HTERT RPE-1 (cell line): ENCODE measurements around the gene SIPA1L3.
"Not testable (repeated sequence)": the region's sequence is repeated elsewhere in the genome, so short reads cannot be mapped to it uniquely, and the experiment has no call there.

Experiments
- in situ Hi-C: fragments of 300-500 bp; cut with MboI; formaldehyde crosslinking; loops from 4 replicates; pipeline ENCODE4 v1.14.3; 2020; ENCODE audit warnings: low sequenced_read_pairs

Gene SIPA1L3, protein sequence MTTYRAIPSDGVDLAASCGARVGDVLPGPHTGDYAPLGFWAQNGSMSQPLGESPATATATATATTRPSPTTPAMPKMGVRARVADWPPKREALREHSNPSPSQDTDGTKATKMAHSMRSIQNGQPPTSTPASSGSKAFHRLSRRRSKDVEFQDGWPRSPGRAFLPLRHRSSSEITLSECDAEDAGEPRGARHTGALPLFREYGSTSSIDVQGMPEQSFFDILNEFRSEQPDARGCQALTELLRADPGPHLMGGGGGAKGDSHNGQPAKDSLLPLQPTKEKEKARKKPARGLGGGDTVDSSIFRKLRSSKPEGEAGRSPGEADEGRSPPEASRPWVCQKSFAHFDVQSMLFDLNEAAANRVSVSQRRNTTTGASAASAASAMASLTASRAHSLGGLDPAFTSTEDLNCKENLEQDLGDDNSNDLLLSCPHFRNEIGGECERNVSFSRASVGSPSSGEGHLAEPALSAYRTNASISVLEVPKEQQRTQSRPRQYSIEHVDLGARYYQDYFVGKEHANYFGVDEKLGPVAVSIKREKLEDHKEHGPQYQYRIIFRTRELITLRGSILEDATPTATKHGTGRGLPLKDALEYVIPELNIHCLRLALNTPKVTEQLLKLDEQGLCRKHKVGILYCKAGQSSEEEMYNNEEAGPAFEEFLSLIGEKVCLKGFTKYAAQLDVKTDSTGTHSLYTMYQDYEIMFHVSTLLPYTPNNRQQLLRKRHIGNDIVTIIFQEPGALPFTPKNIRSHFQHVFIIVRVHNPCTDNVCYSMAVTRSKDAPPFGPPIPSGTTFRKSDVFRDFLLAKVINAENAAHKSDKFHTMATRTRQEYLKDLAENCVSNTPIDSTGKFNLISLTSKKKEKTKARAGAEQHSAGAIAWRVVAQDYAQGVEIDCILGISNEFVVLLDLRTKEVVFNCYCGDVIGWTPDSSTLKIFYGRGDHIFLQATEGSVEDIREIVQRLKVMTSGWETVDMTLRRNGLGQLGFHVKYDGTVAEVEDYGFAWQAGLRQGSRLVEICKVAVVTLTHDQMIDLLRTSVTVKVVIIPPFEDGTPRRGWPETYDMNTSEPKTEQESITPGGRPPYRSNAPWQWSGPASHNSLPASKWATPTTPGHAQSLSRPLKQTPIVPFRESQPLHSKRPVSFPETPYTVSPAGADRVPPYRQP (N-terminal part only)

GRCh38 chr19:37906869-37907734, at the start of gene SIPA1L3:
TSS of gene SIPA1L3 (plus strand) at chr19:37907208. CDS start at chr19:38081566, 174,358 bp downstream.
- in situ Hi-C loops, result no loop called here

DNA sequence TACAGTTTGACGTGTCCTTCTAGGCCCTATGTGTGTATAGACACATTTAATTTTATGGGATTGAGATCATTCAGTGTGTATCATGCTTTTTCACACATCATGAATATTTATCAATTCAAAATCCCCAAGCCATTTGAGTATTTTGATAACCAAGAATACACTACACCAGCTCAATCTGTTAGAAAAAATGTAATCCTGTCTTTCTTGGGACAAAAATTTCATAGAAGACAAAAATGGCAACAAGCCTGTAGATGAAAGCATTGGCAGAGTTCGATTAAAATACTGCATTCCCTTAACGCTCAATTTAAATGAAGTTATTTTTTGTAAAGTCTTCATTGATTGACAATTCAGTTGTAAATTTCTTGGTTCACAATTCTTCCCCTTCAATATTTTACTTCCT, 42.5 kb upstream of the SIPA1L3 start:
- in situ Hi-C loops, result no loop called here

GRCh38 chr19:37865930-37866329, 41.1 kb upstream of the SIPA1L3 start:
- in situ Hi-C loops, result not testable (repeated sequence)

GRCh38 chr19:37867831-37868230, 39.2 kb upstream of the SIPA1L3 start:
- in situ Hi-C loops, result no loop called here

GRCh38 chr19:37869766-37870340, 37.2 kb upstream of the SIPA1L3 start:
- in situ Hi-C loops, result no loop called here

DNA sequence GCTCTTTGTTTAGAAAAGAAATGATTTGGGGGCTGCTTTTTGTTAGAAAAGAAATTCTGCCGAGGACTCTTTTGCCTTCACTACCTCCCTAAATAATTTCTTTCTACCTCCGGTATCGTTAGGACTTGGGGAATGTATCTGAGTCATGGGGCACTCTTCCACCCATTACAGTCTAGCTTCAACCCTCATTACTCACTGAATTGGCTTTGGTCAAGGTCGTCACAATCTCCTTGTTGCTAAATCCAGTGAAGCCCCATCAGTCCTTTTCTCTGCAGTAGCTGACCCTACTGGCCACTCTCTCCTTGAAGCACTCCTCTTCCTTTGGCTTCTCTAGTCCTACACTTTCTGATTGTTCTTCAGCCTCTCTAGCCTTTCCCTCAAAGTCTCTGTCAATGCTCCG, 34.6 kb upstream of the SIPA1L3 start:
- in situ Hi-C loops, result no loop called here

DNA sequence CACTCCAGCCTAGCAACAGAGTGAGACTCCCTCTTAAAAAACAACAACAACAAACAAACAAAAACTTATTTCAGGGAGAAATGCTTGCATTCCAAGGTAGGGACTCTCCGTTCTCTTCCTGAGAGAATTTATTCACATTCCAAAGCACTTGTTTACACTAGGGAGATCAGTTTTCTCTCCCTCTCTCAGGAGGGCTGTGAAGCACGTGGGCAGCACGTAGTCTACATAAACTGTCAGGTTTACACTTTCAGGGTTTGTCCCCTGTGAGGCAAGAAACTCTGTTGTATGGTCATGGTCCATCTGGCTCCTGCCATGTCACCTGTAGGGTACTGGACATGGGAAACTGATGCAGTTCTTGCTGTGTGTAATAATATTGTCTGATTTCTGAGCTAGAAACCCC, 32.2 kb upstream of the SIPA1L3 start:
- in situ Hi-C loops, result no loop called here

DNA sequence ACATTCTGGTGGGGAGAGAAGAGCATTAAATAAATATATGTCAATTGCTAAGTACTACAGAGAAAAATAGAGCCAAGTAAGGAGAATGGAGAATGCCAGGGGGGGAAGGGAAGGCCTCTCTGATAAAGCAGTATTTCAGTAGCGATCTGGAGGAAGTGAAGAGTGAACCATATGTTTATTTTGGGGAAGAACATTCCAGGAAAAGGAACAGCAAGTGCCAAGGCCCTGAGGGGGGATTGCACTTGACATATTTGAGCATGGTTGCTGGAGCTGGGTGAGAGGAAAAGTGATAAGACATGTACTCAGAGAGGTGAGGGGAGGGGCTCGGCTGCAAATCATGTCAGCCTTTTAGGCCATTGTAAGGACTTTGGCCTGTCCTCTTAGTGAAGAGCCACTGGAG, 31.0 kb upstream of the SIPA1L3 start:
- in situ Hi-C loops, result no loop called here

- in situ Hi-C loops, result no loop called here
Measured at GRCh38 chr19:37877147-37877546, 29.9 kb upstream of the SIPA1L3 start.

GRCh38 chr19:37885392-37885791, 21.6 kb upstream of the SIPA1L3 start:
- in situ Hi-C loops, result no loop called here

- in situ Hi-C loops, result no loop called here
Measured at GRCh38 chr19:37886571-37886970, 20.4 kb upstream of the SIPA1L3 start.

DNA sequence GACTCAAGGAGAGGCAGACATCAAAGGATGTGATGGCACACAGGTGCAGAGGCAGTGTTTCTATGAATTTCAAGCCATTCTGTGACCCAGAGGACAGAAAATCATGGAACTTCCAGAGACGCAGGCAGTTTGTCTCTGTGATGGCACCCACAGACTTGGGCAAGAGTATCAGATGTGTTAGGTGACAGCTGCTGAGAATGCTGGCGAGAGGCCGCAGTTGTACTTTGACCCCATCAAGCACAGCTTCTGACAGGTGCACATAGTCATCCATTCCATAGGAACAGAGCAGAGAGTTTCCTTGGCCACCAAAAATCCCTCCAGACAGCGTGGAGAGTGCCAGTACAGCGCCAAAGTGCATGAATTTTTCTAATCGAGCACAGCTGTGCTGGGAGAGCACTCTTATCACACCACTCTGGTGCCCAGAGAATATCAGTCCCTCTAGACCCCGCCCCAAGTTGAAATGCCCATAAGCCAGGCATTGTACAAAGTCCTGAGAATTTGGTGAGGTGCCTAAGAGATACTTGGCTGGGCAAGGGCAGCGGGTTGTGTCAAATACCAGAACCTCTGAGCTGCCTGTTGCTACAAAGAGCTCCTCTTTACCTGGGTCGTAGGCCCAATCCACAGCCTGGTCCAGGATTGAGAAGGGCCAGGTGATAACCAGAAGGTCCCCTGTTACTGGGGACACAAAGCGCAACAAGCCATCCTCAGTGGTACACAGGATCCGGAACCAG, 13.0 kb upstream of the SIPA1L3 start:
- in situ Hi-C loops, result no loop called here

GRCh38 chr19:37896180-37896579, 10.8 kb upstream of the SIPA1L3 start:
- in situ Hi-C loops, result no loop called here

- in situ Hi-C loops, result no loop called here
Measured at GRCh38 chr19:37899453-37899852, 7.6 kb upstream of the SIPA1L3 start.

GRCh38 chr19:37899966-37900365, 7.0 kb upstream of the SIPA1L3 start:
- in situ Hi-C loops, result no loop called here

- in situ Hi-C loops, result no loop called here
Measured at GRCh38 chr19:37902668-37903067, 4.3 kb upstream of the SIPA1L3 start.

DNA sequence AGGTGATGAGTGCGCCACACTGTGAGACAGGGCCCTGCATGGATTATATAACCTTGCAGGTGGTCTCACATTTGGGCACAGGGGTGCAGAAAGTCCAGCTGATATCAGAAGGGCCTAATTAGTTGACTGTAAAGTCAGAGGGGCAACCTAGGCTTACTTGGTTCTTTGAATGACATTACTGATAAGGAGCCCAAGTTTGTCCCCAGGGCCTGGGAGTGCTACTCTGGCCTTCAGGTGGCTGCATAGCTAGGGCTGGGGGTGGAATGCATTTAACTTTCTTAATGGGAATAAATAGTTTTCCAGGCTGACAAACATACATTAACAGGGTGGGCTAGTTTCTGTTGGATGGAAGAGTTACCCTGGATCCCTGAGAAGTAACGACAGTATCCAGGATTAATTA, 3.9 kb upstream of the SIPA1L3 start:
- in situ Hi-C loops, result no loop called here

DNA sequence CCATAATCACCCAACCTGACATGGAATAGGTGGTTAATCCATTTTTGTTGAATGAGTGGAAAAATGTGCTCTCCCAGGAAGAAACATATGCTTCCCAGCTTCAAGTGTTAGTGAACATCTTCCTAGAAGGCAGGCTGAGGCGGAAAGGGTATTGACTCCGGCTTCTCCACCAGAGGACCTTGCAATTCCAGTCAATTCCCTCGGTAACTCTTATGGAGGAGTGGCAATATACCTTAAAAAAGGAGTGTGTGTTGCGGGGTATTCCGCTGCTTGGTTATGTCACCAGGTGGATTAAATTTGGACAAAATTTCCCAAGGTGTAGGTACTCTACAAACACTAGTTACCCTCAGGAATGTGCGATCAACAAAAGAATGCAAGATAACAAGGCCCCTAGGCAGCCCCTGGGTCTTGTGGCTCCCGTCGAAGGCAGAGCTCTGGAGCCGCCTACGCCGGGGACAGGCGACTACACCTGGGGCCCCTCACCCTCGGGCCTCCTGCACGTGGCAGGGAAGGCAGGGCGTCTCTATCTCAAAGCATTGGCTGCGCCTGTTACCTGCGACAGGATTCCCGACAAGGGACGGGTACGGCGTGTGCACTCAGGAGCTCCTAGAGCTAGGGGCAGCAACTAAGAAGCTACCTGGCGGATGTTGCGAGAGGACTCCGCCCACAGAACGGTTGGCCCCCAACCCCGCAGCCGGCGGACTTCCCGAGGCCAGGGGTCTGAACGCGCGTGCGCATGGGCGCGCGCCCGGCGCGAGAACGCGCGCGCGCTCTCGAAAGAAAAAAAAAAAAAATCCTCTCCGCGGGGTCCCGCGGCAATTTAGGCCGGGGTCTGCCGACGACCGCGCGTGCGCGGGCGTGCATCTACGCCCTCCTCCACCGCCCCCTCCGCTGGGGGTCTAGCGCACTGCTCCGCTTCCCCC, 801 bp upstream of the SIPA1L3 start, which contains the start of gene WDR87:
Gene WDR87 (minus strand): TSS at position 649 of the 923 bp plus-strand sequence. CDS start 8,355 bp downstream, outside the sequence.
- in situ Hi-C loops, result no loop called here
